Amygdala (tissue), 56 donors: ENCODE measurements around the gene SYNDIG1.

ENCODE experiments used
- DNase-seq, 56 donors: peaks; one replicate each; lab custom pipeline; 2025; lab: John Stamatoyannopoulos, UW

The SYNDIG1 gene

DNA sequence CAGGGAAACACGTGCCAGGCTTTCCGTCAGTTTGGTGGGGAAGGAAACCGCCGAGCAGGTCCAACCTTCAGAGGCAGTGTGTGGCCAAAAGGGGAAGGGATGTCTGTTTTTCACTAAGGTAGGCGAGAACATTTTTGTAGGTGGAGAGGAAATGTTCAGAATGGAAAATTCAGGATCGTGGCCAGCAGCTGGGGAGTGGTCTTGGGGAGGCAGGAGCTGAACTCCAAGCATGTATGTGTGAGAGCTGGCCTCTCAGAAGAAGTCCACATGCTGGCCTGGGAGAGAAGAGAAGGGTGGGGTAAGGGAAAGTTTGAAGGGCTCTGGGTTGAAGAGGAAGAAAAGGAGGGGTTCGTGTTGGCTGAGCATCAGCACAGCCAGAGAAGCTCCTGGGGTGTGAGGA lies 74.9 kb downstream of the SYNDIG1 start:
- no peak for DNase-seq

DNA sequence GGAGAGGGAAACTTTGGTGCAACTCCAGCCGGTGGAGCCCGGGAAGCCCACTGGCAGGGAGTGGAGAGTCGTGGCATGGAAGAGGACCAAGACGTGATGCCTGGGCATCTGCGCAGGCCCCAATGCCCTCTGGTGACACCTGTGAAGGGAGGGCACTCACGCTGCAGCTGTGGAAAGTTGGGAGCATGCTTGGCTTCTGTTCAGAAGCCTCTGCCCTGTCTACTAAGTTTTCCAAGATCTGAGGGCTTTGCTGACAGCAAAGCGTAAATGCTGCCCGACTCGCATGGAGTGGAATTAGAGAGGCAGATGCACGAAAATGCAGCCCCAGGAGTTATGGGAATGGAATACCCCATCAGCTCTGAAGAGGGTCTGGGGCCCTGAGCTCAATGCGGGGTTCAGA lies 75.7 kb downstream of the SYNDIG1 start:
- DNase-seq = no peak

DNA sequence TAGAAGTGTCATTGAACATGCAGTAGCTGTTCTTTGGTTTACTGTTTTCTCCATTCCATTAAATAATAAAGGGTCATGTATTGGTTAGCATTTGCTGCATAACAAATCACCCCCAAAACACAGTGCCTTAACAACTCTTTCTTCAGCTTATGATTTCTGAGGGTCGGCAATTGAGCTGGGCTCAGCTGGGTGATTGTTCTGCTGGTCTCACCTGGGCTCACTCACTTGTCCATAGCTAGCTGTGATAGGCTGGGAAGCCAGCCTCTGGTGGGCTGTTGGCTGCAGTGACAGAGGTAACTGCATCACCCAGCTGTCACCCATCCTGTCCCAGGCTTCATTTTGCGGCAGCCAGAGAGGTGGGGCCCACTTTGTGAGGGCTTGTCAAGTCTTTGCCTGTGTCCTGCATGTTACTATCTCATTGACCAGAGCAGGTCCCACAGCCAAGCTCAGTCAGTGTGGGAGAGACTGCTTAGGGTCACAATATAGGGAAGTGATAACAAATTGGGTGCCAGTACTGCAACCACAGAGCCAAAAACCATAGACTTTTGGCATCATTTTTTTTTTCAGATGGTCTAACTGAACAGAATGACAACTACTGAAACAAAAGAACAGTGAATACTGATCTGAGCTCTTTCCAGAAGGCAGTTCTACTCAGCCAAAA lies 76.9 kb downstream of the SYNDIG1 start:
- DNase-seq = no peak

DNA sequence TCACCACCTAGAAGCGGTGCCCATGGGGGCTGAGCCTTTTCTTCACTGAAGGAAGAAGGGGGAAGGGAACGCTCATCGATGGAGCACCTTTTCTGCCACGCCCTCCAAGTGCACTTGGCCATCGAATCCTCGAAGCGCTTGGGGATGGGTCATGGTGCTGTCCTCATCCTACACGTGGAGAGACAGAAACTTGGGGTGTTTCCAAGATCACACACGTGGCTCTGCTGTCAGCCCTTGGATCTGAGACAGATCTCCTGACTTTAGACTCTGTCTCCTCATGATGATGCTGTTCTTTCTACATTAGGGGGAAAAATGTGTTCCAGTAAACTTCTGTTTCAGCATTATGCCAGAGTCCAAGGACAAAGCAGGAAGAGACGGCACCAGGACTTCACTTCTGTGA lies 78.5 kb downstream of the SYNDIG1 start:
- no peak for DNase-seq

DNA sequence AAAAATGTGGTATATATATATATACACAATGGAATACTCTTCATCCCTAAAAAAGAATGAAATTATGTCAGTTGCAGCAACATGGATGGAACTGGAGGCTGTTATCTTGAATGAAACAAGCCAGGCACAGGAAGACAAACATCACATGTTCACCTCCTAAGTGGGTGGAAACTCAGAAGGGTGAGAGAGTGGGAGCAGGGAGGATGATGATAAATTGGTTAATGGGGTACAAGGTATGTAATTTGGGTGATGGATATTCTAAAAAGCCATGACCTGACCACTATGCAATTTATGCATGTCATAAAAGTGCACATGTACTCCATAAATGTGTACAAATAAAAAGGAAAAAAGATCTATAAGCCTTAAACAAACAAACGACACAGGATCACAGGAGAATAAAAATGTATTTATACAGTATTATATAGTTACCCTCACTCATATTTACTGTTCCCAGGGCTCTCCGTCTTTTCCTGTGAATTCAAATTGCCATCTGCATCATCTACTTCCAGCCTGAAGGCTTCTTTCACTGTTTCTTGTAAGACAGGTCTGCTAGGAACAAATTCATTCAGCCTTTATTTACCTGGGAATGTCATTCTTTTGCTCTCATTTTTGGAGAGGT lies 89.8 kb downstream of the SYNDIG1 start:
- DNase-seq = no peak

DNA sequence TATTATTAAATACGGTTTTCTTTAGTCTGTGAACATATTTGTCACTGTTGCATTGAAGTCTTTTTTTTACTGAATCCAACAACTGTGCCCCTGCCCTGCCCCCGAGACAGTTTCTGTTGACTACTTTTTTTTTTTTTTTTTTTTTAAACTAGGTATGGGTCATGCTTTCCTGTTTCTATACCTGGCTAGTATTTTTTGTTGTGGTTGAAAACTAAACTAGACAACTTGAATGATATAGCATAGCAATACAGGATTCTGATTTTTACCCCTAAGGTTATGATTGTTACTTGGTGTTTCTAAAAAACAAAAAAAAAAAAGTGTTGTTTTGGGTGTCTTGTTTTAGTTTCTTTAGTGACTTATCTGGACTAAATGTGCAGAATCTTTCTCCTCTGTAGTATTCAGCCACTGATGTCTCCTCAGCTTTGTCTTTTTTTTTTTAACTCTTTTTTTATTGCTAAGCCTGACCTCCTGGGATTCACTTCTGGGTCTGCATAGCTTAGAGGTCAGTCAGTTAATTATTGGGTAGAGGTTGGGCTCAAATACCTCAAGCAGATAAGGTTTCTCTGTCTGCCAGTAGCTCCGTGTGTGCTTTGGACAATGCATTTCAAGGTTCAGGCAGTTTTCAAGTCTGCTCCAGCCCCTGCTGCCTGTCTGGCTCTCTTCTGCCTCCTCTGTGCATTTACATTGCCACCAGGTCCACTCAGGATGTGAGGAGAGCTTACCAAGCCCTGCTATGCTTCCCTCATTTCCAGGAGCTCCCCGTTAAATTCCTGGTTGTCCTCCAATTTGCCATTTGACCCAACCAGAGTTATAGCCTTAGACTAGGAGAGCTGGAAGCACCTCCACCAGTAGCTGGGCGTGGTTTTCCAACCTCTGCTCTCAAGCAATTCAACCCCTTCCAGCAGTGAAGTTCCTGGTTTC lies 91.4 kb downstream of the SYNDIG1 start:
- DNase-seq = no peak

DNA sequence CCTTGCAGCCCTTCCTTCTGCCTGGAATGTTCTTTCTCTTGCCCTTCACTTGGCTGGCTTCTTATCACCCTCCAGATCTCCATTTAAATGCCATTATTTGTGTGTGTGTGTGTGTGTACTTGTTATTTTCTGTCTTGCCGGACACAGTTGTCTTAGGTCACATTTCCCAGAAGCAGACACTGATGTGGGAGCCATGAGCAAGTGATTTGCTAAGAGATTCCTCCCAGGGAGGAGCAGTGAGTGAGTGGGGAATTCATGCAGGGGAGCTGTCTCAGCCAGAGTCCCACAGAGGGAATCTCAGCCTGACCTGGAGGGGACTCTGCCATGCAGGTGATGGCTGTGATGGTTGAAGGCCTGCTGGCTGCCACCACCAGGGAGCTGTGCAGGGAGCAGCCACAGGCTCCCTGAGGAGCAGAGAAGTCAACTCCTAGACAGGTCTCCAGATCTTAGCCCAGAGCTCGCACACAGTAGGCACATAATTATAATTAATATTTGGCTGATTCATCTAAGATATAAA lies 96.5 kb downstream of the SYNDIG1 start:
- no peak for DNase-seq

DNA sequence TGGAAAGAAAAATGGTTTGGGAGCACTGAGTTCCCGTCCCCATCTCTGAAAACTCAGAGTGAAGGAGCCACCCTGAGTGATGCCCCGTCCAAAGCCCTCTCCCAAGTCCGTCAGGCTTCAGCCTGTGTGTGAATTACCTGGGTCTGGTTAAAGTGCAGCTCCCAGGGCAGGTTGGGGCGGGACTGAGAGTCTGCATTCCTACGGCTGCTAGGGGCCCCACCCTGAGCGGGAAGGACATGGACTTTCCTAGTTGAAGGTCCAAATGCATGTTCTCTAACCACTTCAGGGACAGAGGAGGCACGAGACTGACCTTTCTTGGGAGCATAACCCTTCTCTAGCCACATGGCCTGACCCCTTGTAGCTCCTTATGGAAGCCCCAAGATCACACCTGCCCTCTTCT lies 97.2 kb downstream of the SYNDIG1 start:
- no peak for DNase-seq

DNA sequence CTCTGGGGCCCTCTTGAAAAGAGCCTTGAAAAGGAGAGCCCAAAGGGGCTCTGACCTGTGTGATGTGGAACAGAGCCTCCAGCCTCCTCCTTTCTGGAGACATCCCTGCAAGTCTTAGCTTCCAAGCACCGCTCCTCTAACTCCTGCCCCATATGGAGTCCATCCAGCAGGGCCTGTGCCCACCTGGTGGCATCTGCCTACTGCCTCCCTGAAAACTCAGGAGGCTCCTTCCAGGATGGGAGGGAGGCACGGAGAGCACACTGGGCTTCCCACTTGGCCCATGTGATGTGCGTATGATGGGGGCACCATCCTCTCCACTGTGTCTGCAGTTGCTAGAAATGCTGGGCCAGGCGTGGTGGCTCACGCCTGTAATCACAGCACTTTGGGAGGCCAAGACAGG lies 98.1 kb downstream of the SYNDIG1 start:
- DNase-seq = no peak

DNA sequence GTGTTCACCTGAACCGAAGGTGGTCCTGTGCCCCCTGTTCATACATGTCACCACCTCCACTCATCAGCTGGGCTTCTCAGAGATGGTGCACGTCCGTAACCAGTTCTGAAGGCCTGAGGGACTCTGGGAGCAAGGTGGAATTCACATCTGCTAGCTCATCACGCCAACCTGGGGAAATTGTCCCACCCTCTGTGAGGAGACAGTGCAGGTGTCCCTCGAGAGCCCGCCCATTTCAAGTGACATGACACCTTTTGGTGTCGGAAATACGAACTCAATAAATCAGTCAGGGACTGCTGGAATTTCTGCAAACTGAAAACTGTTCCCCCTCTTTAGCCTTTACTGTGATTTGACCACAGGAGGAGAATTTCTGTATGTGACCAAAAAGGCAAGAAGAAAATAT lies 99.4 kb downstream of the SYNDIG1 start:
- no peak for DNase-seq

DNA sequence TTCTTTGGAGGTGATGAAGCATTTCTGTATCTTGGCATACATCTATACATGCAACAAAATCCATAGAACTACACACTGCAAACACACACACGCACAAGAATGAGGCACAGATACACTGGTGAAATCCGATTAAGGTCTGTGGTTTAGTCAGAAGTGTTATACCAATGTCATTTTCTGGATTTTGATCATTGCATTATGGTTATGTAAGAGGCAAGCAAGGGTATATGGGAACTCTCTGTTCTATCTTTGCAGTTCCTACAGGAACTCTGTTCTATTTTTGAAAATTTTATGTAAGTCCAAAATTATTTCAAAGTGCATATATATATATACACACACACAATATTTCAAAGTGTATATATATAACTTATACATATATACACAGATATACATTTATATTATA lies 101.7 kb downstream of the SYNDIG1 start:
- DNase-seq = no peak

DNA sequence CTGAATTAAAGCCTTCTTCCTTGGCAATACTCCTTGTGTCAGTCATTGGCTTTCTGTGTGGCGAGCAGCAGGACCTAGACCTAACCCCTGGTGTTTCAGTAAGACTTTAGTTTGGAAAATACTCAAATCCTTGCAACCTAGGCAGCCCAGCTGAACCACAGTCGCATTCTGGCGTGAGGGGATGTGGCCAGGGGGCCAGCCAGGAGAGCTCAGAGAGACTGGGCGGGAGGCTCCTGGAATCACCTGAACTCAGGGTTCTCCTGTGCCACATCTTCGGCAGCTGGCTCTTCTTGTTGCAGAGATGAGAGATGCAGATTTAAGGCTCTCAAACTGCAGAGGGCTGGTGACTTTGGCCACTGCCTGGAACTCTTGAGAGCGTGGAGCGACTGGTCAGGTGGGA lies 102.7 kb downstream of the SYNDIG1 start:
- DNase-seq = no peak

DNA sequence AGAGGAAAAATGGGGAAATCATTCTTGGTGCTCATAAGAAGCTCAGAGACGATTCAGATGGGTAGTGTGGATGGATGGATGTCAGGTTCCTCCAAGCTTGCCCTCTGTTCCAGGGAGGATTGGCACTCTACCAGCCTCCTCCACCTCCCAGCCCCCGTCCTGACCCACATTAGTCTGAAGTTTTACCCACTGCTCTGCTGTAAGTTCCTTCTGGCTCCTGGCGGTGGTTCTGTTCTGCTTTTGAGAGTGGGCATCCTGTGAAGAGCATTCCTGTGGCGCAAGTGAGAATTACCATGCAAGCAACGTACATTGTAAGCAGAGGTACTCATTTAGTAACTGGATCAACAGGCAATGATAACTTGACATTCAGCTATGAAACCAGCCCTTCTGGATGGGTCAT lies 103.4 kb downstream of the SYNDIG1 start:
- no peak for DNase-seq

DNA sequence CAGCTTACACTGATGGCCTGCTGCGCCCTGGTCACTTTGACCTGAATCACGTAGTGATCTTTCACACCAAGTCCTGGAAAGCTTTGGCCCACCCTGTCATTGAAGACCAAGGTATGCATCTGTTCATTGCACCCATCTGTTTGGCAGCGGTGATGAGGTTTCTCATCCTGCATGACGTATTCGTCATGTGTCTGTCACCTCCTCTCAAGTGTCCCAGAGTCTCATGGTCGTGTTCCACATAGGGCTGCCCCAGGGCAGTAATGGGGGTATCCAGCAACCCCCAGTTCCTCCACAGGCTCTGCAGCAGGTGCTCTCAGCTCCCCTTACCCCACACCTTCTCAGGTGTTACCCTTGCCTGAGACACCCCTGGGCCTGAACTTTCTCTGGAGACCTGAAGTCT lies 104.1 kb downstream of the SYNDIG1 start:
- no peak for DNase-seq

DNA sequence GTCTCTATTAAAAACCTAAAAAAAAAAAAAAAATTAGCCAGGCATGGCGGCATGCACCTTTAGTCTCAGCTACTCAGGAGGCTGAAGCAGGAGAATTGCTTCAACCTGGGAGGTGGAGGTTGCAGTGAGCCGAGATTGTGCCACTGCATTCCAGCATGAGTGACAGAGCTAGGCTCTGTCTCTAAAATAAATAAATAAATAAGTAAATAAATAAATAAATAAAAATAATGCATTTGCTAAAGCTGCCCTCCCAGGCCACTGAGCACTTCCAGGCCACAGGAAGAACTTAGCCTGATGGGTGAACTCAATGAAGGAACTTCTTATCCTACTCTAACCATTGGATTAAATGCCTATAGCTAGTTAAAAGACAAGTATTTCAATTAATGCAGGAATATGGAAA lies 104.9 kb downstream of the SYNDIG1 start:
- DNase-seq = no peak

DNA sequence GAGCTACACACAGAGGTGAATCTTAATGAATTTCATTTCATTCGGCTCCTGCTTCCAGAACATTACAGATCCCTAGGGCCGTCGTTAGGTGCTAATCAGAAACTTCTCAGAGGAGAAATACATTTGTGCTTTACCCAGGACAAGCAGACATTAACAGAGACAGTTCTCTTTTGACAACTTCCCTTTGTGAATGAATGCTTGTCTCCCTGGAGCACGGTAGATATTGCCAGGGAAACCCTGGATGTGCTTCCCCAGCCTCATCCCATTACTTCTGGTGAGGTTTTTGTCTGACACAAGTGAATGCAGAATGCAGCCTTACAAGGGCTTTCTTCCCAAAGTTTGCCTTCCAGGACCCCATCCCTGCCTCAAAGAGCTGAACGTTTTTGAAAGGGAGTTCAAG lies 105.4 kb downstream of the SYNDIG1 start:
- DNase-seq = no peak

DNA sequence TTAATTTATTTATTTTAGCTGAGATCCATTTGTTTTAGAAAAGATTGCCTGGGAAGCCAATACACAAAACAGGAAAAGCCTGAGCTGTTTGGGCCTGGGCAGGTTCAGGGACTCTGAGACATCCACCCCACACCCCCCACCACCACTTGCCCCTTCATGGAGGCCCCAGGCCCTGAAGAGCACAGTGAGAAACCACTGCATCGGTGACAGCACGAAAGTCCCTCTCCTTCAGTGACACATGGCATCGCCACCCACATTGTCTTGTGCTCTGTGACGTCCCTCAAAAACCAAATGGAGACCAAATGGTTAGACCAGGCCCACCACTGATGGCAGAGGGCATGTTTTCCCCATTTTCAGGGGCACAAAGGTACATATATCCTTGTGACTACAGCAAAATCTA lies 106.4 kb downstream of the SYNDIG1 start:
- DNase-seq = no peak

DNA sequence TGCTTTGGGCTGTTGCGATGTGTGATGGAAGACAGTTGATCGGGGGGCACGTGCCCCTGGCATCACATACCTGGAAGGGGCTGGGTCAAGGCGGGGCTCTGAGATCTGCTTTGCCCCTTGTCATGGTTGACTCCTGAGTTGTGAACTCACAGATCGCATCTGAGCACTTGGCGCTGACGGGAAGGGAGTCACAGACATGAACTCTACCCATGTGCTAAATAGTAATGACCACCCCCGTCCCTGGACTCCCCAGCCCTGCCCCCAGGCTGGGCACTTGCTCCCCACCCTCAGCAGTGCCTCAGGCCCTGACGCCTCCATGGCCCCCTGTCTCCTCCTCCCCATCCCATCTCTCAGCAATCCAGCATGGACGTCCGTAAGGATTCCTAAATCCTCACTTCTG lies 107.0 kb downstream of the SYNDIG1 start:
- DNase-seq = no peak

DNA sequence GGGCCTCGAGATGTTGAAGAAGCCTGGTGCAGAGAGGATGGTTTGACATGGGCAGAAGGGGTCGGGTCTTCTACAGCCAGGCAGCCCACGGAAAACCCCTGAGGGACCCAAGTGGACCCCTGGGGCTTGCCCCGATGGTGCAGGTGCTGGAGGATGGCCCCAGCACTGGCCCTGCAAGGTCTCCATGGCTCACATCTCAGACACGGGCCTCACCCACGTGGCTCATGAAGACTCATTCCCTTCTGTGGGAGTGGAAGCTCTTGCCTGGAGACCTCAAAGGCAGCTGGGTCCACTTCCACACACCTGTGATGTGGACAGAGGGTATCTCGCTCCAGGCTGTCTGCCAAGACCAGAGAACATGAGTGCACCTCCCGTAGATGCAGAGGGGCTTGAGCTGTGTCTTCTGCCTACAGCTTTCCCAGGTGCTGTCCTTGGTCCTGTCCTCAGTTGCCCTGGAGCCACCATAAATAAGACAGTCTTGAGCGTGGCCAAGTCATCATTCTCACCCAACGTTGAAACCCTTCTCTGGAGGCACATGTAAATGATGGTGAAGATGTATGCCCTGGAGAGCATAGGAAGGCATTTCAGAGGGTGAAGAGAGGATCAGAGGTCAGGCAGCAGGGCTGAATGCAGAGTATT lies 108.0 kb downstream of the SYNDIG1 start:
- no peak for DNase-seq

DNA sequence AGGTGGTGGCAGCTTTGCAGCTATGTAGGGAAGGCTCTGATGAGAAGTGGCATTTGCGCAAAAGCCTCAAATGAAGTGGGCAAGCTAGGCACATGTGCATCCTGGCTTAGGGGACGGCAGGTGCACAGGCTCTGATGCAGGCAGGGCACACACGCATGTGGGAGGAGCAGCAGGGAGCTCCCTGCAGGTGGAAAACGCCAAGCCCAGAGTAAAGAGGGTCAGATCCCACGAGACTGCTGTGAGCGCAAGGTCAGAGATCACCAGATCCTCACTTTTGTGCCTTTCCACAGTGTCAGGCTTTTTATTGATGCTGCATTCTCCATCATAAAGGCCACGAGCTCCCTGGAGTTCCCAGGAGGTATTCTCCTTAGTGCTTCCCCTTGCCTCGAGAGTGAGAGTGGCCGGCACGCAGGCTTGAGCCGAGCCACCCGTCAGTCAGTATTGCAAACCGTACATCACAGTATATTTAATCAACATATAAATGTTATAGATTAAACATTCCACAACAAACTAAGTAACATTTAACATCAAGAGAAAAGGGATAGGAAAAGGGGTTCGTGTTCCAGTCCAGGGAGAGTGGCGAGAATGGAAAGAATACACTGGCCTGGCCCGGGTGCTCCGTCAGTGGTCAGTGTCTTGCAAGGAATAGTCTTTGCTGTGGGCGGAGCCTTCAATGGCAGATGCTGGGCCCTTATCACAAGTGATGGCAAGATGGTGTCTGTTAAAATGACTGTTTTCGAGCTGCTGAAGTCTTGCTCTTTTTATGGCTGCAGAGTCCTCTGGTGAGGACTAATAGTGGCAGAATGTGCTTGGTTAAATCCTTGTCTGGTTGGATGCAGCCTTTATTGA lies 109.4 kb downstream of the SYNDIG1 start:
- no peak for DNase-seq
